ENCODE measurements around the gene C9orf72. TPM values are rescaled to one million over a fixed set of nuclear protein-coding genes. Genes with fewer than 3 reads are reported as not detected.
"Not testable (repeated sequence)": the region's sequence is repeated elsewhere in the genome, so short reads cannot be mapped to it uniquely, and the experiment has no call there.

C9orf72 gene
- total RNA-seq, 1 donor from 2014 or later = 4.8 TPM

- Histone ChIP-seq H3K4me1 (ENCODE audit: insufficient read depth, low read length) (no peaks in the 10 kb centered on the region), H3K79me2 (ENCODE audit: insufficient read depth, low read length) (no peaks in the 10 kb centered on the region), H2AFZ (ENCODE audit: low read depth, low read length) (no peak overlapping the region), H3K9me3 (ENCODE audit: insufficient read depth, low read depth, low read length) (no peaks in the 10 kb centered on the region), H3K4me3 (ENCODE audit: insufficient read depth, low read depth, low read length) (no peak overlapping the region), H3K27me3 (ENCODE audit: insufficient read depth, low read length) (no peaks in the 10 kb centered on the region), H3K36me3 (ENCODE audit: insufficient read depth, low read length) (no peaks in the 10 kb centered on the region), H3K27ac (ENCODE audit: low read depth, low read length) (no peak overlapping the region), H3K4me2 (ENCODE audit: low read length) (no peak overlapping the region), H3K9ac (ENCODE audit: low read length) (no peak overlapping the region), H4K20me1 (ENCODE audit: insufficient read depth, low read length) (no peaks in the 10 kb centered on the region)
- FAIRE-seq (no peak), DNase-seq (ENCODE audit: low read depth) (no peak)
- TF ChIP-seq EZH2 (IDR thresholded peaks at IDR 0.05; ENCODE audit: insufficient read depth, low read length) = no peak
- TF ChIP-seq CTCF (IDR thresholded peaks at IDR 0.05; ENCODE audit: insufficient read depth, low read depth, low read length) = no peak
- Mint-ChIP-seq H3K36me3 (ENCODE audit: low read depth, unreplicated experiment) (no peaks in the 10 kb centered on the region), H3K4me1 (ENCODE audit: low read depth, unreplicated experiment) (no peaks in the 10 kb centered on the region), H3K9me3 (ENCODE audit: unreplicated experiment) (no peaks in the 10 kb centered on the region), H3K27me3 (ENCODE audit: low read depth, unreplicated experiment) (peaks cover 10% of the 10 kb centered on the region), H3K4me3 (ENCODE audit: unreplicated experiment) (no peak overlapping the region), H3K27ac (ENCODE audit: unreplicated experiment) (no peak overlapping the region)
Observed at GRCh38 chr9:27619743-27620142, 46.5 kb upstream of the C9orf72 start.

DNA sequence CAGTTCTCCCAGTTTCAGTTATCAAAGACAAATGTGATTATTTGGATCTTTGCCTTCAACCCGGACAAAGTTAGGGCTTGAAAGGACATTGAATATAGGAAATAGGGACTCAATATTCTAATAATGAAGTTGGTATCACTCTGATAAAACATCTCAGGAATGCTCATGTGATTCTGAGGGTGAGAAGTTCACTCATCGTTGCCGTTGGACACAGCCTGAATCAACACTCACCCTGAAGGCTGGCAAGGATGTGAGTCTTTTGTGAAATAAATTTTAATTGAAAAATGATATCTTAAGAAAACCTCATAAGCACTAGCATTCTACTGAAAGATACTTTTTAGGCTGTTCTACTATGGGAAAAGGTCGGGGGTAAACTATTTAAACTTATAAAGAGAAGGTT, 44.8 kb upstream of the C9orf72 start:
- Histone ChIP-seq H4K20me1 (ENCODE audit: insufficient read depth, low read length) (no peaks in the 10 kb centered on the region), H3K9me3 (ENCODE audit: insufficient read depth, low read depth, low read length) (no peaks in the 10 kb centered on the region), H3K27me3 (ENCODE audit: insufficient read depth, low read length) (no peaks in the 10 kb centered on the region), H3K4me1 (ENCODE audit: insufficient read depth, low read length) (no peaks in the 10 kb centered on the region), H2AFZ (ENCODE audit: low read depth, low read length) (no peak overlapping the region), H3K79me2 (ENCODE audit: insufficient read depth, low read length) (no peaks in the 10 kb centered on the region), H3K4me2 (ENCODE audit: low read length) (no peak overlapping the region), H3K36me3 (ENCODE audit: insufficient read depth, low read length) (no peaks in the 10 kb centered on the region), H3K4me3 (ENCODE audit: insufficient read depth, low read depth, low read length) (no peak overlapping the region), H3K9ac (ENCODE audit: low read length) (no peak overlapping the region), H3K27ac (ENCODE audit: low read depth, low read length) (no peak overlapping the region)
- DNase-seq (ENCODE audit: low read depth) = no peak
- peaks cover 2% of the 10 kb centered on the region for H3K9me3 Mint-ChIP-seq (ENCODE audit: unreplicated experiment)
- no peak overlapping the region for H3K4me3 Mint-ChIP-seq (ENCODE audit: unreplicated experiment)
- H3K4me1 Mint-ChIP-seq (ENCODE audit: low read depth, unreplicated experiment) = no peaks in the 10 kb centered on the region
- H3K27me3 Mint-ChIP-seq (ENCODE audit: low read depth, unreplicated experiment) = peaks cover 16% of the 10 kb centered on the region
- H3K36me3 Mint-ChIP-seq (ENCODE audit: low read depth, unreplicated experiment) = no peaks in the 10 kb centered on the region
- no peak overlapping the region for H3K27ac Mint-ChIP-seq (ENCODE audit: unreplicated experiment)
- FAIRE-seq = no peak
- no peak for TF ChIP-seq EZH2 (IDR thresholded peaks at IDR 0.05; ENCODE audit: insufficient read depth, low read length)
- no peak for TF ChIP-seq CTCF (IDR thresholded peaks at IDR 0.05; ENCODE audit: insufficient read depth, low read depth, low read length)

- TF ChIP-seq CTCF (IDR thresholded peaks at IDR 0.05; ENCODE audit: insufficient read depth, low read depth, low read length) = no peak
- no peak for TF ChIP-seq EZH2 (IDR thresholded peaks at IDR 0.05; ENCODE audit: insufficient read depth, low read length)
- no peak overlapping the region for H3K27ac Mint-ChIP-seq (ENCODE audit: unreplicated experiment)
- no peaks in the 10 kb centered on the region for H3K36me3 Mint-ChIP-seq (ENCODE audit: low read depth, unreplicated experiment)
- peaks cover 22% of the 10 kb centered on the region for H3K27me3 Mint-ChIP-seq (ENCODE audit: low read depth, unreplicated experiment)
- H2AFZ ChIP-seq (ENCODE audit: low read depth, low read length) = no peak overlapping the region
- H3K9me3 ChIP-seq (ENCODE audit: insufficient read depth, low read depth, low read length) = no peaks in the 10 kb centered on the region
- H3K36me3 ChIP-seq (ENCODE audit: insufficient read depth, low read length) = no peaks in the 10 kb centered on the region
- no peak overlapping the region for H3K4me2 ChIP-seq (ENCODE audit: low read length)
- no peaks in the 10 kb centered on the region for H3K4me1 ChIP-seq (ENCODE audit: insufficient read depth, low read length)
- H3K4me1 Mint-ChIP-seq (ENCODE audit: low read depth, unreplicated experiment) = no peaks in the 10 kb centered on the region
- H3K79me2 ChIP-seq (ENCODE audit: insufficient read depth, low read length) = no peaks in the 10 kb centered on the region
- H3K4me3 Mint-ChIP-seq (ENCODE audit: unreplicated experiment) = no peak overlapping the region
- no peaks in the 10 kb centered on the region for H4K20me1 ChIP-seq (ENCODE audit: insufficient read depth, low read length)
- FAIRE-seq = no peak
- no peak for DNase-seq (ENCODE audit: low read depth)
- H3K27ac ChIP-seq (ENCODE audit: low read depth, low read length) = no peak overlapping the region
- no peak overlapping the region for H3K9ac ChIP-seq (ENCODE audit: low read length)
- H3K9me3 Mint-ChIP-seq (ENCODE audit: unreplicated experiment) = peaks cover 4% of the 10 kb centered on the region
- H3K27me3 ChIP-seq (ENCODE audit: insufficient read depth, low read length) = no peaks in the 10 kb centered on the region
- H3K4me3 ChIP-seq (ENCODE audit: insufficient read depth, low read depth, low read length) = no peak overlapping the region
Observed at GRCh38 chr9:27614551-27614950, 41.3 kb upstream of the C9orf72 start.

DNA sequence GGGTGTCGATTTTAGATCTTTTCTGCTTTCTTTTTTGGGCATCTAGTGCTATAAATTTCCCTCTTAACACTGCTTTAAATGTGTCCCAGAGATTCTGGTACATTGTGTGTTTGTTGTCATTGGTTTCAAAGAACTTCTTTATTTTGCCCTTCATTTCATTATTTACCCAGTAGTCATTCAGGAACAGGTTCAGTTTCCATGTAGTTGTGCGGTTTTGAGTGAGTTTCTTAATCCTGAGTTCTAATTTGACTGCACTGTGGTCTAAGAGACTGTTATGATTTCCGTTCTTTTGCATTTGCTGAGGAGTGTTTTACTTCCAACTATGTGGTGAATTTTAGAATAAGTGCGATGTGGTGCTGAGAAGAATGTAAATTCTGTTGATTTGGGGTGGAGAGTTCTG, 38.8 kb upstream of the C9orf72 start:
- not testable (repeated sequence) for DNase-seq (ENCODE audit: low read depth); H3K9me3 ChIP-seq (ENCODE audit: insufficient read depth, low read depth, low read length); H2AFZ ChIP-seq (ENCODE audit: low read depth, low read length); H3K4me1 Mint-ChIP-seq (ENCODE audit: low read depth, unreplicated experiment); H3K36me3 ChIP-seq (ENCODE audit: insufficient read depth, low read length); H3K36me3 Mint-ChIP-seq (ENCODE audit: low read depth, unreplicated experiment); H3K4me3 Mint-ChIP-seq (ENCODE audit: unreplicated experiment); H3K4me1 ChIP-seq (ENCODE audit: insufficient read depth, low read length); H3K9me3 Mint-ChIP-seq (ENCODE audit: unreplicated experiment); H3K4me3 ChIP-seq (ENCODE audit: insufficient read depth, low read depth, low read length); H3K27ac ChIP-seq (ENCODE audit: low read depth, low read length); H3K4me2 ChIP-seq (ENCODE audit: low read length); H4K20me1 ChIP-seq (ENCODE audit: insufficient read depth, low read length); H3K27ac Mint-ChIP-seq (ENCODE audit: unreplicated experiment); H3K27me3 ChIP-seq (ENCODE audit: insufficient read depth, low read length); FAIRE-seq; H3K9ac ChIP-seq (ENCODE audit: low read length); H3K79me2 ChIP-seq (ENCODE audit: insufficient read depth, low read length)
- peaks cover 19% of the 10 kb centered on the region for H3K27me3 Mint-ChIP-seq (ENCODE audit: low read depth, unreplicated experiment)
